Measurements from ENCODE around the gene APOBEC3B.
"Not testable (repeated sequence)": the region's sequence is repeated elsewhere in the genome, so short reads cannot be mapped to it uniquely, and the experiment has no call there.

GRCh38 chr22:39013561-39013941, 31.4 kb downstream of the APOBEC3B start:
- not testable (repeated sequence) for TF ChIP-seq ZFX (IDR thresholded peaks at IDR 0.05; ENCODE audit: borderline replicate concordance); CTCF (IDR thresholded peaks at IDR 0.05)
